Stimulated activated CD8-positive, alpha-beta memory T cell treated with anti-CD3 and anti-CD28 coated beads, Interleukin-7, amount 100 ng/mL, for 4 hours (primary cell): ENCODE measurements around the gene VGF.
"Not testable (repeated sequence)": the region's sequence is repeated elsewhere in the genome, so short reads cannot be mapped to it uniquely, and the experiment has no call there.

Source experiments
- DNase-seq, 2 donors: peaks; one replicate each; pipeline ENCODE4 v3.0.0-alpha.2; 2020; ENCODE audit warnings: low read depth in 2 of 2

The VGF gene

DNA sequence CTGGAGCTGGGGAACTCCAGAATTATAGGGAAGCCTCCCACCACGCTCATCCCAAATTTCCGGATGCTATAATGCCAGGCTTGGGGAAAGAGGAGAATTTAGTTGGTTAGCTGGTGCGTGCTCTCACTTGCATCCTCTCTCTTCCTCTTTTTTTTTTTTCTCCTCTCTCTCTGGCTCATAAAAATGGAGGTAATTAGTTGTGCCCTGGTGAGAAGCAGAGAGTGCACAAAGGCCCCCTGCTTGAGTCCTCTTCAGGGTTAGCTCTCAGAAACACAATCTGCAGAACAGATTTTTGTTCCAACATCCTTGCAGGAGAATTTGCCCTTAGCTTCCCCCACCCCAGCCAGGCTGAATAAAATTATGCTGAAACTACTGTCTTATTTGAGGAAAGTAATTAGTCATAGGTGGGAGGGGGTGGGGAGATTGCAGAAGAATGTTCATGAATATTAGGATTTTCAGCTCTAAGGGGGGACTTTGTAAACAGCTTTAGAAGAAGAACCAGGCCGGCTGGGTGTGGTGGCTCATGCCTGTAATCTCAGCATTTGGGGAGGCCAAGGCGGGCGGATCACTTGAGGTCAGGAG, 30.9 kb downstream of the VGF start:
- no peak for DNase-seq

GRCh38 chr7:101133621-101134398, 31.6 kb downstream of the VGF start:
- no peak for DNase-seq

DNA sequence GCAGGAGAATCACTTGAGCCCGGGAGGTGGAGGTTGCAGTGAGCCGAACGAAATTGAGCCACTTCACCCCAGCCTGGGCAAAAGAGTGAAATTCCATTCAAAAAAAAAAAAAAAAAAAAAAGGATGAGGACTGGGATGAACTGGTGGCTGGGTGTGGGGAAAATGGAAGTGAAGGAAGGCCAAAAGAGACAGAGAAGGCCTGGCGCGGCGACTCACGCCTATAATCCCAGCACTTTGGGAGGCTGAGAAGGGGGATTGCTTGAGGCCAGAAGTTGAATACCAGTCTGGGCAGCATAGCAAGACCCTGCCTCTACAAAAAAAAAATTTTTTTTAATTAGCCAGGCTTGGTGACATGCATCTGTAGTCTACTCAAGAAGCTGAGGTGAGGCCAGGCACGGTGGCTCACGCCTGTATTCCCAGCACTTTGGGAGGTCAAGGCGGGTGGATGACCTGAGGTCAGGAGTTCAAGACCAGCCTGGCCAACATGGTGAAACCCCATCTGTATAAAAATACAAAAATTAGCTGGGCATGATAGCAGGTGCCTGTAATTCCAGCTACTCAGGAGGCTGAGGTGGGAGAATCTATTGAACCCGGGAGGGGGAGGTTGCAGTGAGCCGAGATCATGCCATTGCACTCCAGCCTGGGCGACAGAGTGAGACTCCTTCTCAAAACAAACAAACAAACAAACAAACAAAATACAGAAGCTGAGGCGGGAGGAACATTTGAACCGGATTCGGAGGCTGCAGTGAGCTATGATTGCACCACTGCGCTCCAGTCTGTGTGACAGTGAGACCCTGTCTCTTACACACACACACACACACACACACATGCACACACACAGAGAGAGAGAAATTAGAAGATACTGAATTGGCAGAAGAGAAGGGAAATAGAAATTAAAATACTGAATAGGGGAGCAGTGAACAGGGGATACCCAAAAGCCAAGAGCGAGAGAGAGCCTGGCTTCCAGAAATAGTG, 32.5 kb downstream of the VGF start:
- DNase-seq, result not testable (repeated sequence)

- DNase-seq, result no peak
Measured at GRCh38 chr7:101129603-101130117, 35.7 kb downstream of the VGF start.

DNA sequence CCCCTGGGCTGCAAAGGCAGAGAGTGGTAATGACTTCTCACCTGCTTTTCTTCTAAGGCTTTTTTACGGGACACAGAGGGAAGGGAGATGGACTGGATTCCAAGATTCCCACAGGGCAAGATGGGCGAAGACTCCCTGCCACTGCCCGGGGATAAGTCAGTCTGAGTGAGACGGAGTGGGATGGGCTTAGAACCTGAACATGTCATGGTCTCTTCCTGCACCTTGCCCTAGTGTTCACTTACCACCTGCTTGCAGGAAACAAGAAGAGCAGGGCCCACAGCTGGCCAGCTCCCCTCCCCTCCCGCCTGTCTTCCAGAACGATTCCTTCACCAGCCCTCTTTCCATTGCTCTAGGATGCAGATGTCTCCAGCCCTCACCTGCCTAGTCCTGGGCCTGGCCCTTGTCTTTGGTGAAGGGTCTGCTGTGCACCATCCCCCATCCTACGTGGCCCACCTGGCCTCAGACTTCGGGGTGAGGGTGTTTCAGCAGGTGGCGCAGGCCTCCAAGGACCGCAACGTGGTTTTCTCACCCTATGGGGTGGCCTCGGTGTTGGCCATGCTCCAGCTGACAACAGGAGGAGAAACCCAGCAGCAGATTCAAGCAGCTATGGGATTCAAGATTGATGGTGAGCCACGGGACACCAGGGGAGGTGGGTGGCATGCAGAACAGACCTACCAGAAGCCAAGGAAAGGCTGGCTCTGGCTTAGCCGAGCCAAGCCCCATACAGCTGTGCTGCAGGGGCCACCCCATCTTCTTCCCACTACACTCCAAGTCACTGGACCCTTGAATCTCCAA, 37.1 kb downstream of the VGF start:
- no peak for DNase-seq

GRCh38 chr7:101127460-101128039, 37.8 kb downstream of the VGF start:
- no peak for DNase-seq

DNA sequence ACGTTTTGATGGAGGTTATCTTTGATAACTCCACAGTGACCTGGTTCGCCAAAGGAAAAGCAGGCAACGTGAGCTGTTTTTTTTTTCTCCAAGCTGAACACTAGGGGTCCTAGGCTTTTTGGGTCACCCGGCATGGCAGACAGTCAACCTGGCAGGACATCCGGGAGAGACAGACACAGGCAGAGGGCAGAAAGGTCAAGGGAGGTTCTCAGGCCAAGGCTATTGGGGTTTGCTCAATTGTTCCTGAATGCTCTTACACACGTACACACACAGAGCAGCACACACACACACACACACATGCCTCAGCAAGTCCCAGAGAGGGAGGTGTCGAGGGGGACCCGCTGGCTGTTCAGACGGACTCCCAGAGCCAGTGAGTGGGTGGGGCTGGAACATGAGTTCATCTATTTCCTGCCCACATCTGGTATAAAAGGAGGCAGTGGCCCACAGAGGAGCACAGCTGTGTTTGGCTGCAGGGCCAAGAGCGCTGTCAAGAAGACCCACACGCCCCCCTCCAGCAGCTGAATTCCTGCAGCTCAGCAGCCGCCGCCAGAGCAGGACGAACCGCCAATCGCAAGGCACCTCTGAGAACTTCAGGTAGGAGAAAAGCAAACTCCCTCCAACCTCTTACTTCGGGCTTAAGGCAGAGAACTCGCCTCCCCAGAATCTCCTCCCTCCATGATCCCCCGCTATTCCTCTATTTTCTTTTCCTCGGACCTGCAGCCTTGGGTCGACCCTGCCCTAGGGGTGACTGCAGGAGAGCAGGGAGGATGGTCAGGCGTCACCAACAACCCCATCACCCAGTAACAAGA, 38.5 kb downstream of the VGF start, which contains the start of gene SERPINE1:
Gene SERPINE1 (plus strand): TSS at position 454 of the 809 bp plus-strand sequence. CDS start 1,290 bp downstream, outside the sequence.
- DNase-seq, result peak; percentile 29 to 44

GRCh38 chr7:101125989-101126650, 39.2 kb downstream of the VGF start:
- DNase-seq, result no peak

DNA sequence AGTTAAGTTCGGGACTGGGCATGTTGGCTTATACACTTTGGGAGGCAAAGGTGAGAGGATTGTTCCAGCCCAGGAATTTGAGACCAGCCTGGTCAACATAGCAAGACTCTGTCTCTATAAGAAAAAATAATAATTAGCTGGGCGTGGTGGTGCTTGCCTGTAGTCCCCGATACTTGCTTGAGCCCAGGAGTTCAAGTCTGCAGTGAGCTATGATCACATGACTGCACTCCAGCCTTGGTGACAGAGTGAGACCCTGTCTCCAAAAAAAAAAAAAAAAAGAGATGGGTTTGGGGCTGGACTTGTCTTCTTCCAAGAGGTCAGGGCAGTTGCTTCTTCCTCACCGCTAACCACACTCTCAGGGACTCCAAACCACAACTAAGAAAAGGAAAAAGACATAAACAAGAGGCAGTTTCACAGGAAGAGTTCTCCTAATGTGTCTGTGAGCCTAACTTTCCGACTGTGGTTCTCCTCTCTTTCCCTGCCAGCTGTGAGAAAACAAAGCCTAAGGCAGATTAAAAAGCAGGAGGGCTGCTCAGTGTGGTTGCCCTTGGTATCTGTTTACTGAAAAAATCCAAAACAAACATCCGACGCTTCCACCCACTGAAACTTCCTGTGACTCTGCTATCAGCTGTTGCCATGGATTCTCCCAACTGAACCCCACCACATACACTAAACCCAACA, 40.9 kb downstream of the VGF start:
- DNase-seq, result no peak

DNA sequence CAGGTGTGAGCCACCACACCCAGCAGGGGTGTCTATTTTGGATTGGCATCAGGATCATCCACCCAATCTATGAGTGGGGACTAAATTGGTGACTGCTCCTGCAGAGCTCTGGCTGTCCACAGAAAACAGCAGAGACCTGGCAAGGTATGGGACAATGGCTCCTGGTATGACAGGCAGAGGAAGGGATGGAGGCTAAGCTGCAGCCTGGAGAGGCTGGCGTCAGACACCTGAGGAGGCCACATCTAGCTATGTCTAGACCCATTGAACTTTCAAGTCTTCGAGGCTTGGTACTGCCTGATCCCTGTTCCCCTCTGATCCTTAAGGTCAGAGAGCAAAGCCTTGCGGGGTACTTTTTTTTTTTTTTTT, 41.7 kb downstream of the VGF start:
- no peak for DNase-seq

GRCh38 chr7:101122933-101123702, 42.3 kb downstream of the VGF start:
- no peak for DNase-seq

- no peak for DNase-seq
Measured at GRCh38 chr7:101121991-101122932, 43.1 kb downstream of the VGF start.

- DNase-seq, result not testable (repeated sequence)
Measured at GRCh38 chr7:101121631-101121990, 43.8 kb downstream of the VGF start.

GRCh38 chr7:101120315-101120714, 45.1 kb downstream of the VGF start:
- DNase-seq, result no peak

GRCh38 chr7:101119876-101120275, 45.5 kb downstream of the VGF start:
- DNase-seq, result no peak

GRCh38 chr7:101118856-101119255, 46.5 kb downstream of the VGF start:
- DNase-seq, result no peak

- DNase-seq, result no peak
Measured at GRCh38 chr7:101116898-101117297, 48.5 kb downstream of the VGF start.
